Measurements from ENCODE around the gene FIBCD1. TPM values are rescaled to one million over a fixed set of nuclear protein-coding genes. Genes with fewer than 3 reads are reported as not detected.

Gene FIBCD1
- total and polyA plus RNA-seq, 2 of the 8 experiments (the other 6 are each of a cell fraction or from before 2014, with no cell fraction given): 6.1 to 8.8 TPM

DNA sequence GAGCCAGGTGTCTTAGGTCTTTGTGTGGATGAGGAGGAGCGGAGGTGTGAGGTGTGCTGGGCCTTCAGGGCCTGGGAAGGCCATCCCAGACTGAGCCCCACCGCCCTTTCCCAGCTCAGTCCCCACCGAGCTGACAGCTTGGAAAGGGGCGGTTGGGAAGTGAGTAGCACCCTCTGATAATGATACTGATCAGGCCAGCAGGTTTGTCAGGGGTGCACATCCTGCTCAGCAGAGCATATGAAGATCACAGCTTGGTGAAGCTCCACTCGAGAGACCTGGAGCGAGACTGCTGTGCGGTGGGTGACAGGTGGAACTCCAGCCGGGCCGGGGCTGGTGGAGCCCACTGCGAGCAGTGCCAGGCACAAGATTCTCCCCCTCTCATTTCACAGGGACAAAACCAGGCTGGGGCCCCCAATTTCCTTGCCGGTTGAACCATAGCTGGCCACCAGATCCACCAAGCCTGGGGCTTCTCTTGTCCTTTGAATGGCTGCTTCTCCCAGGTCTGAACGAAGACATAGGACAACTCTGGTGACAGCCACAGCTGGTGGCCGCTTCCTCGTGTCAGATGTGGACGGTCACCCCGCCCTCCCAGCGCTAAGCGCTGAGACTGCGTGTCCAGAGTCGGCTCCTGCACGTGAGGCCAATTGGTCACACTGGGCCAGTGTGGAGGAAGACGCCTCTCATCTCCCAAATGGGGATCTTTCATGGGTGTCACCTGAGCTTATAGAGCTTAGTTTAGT lies 50.7 kb downstream of the FIBCD1 start:
- H3K36me3 ChIP-seq (ENCODE audit: control insufficient read depth in 2 of 4, insufficient read depth in 4 of 4, low read length in 3 of 4): peaks cover 15 to 64% (median 42%) of the 10 kb centered on the region in 4 experiments; a peak in 7 of 8 replicates
- no peak for FAIRE-seq

More for the DNA sequence above, 50.7 kb downstream of the FIBCD1 start:
- no peaks in the 10 kb centered on the region for H3K23me2 ChIP-seq (ENCODE audit: low read depth, low read length)
- H4K8ac ChIP-seq (ENCODE audit: extremely low read depth, insufficient read depth, low read length): no peak overlapping the region
- H2BK12ac ChIP-seq (ENCODE audit: low read depth, low read length): no peak overlapping the region
- ChIA-PET POLR2A (ENCODE audit: partially characterized antibody) (no interaction called here), CTCF (ENCODE audit: partially characterized antibody) (interaction anchor here (0.6 to 8.2 kb wide), 7 partner anchors 18 to 825 kb away, joined by 3 to 49 read pairs (median 4); no protein-coding TSS in a partner anchor)
- no peak overlapping the region for H3K18ac ChIP-seq (ENCODE audit: extremely low read depth, low read length)
- no peak overlapping the region for H2BK15ac ChIP-seq (ENCODE audit: low read length)
- no peaks in the 10 kb centered on the region for H3K79me2 ChIP-seq (ENCODE audit: control insufficient read depth in 1 of 2, insufficient read depth in 2 of 2, low read length in 2 of 2)
- H4K5ac ChIP-seq (ENCODE audit: insufficient read length, low read depth, low read length): no peak overlapping the region
- H4K20me1 ChIP-seq (replicated peaks in 1 of 2; ENCODE audit: control insufficient read depth in 1 of 2, insufficient read depth in 2 of 2, low read length in 2 of 2): peaks cover 4 to 9% of the 10 kb centered on the region in 2 experiments
- WGBS, 2 experiments (ENCODE audit: extremely low coverage in 1 of 2, insufficient coverage in 1 of 2, insufficient read length in 1 of 2, insufficient replicate concordance in 2 of 2, low coverage in 1 of 2, low lambda C conversion rate in 2 of 2, missing lambda C conversion rate in 1 of 2): 94% methylated on average over 22 of the region's 22 CpGs; no CpG with 5 or more reads in 1 of the 2 experiments
- no peak overlapping the region for H3K14ac ChIP-seq (ENCODE audit: insufficient read length)
- no peak overlapping the region for H3K27ac ChIP-seq (ENCODE audit: low read depth, low read length)
- 0 out of 2 replicates have a peak overlapping the region, but pooled peaks have one; percentile 32 for H2BK5ac ChIP-seq (ENCODE audit: low read depth, low read length)
- H3K4me1 ChIP-seq (replicated peaks in 1 of 4; ENCODE audit: control insufficient read depth in 3 of 4, insufficient read depth in 4 of 4, low read length in 3 of 4): no peaks in the 10 kb centered on the region
- no peak overlapping the region for H4K91ac ChIP-seq (replicated peaks; ENCODE audit: insufficient read length, low read length)
- no peak overlapping the region for H3K56ac ChIP-seq (replicated peaks; ENCODE audit: insufficient read length, low read depth, low read length)
- H2AK5ac ChIP-seq (ENCODE audit: low read depth, low read length): no peak overlapping the region
- H3K4me2 ChIP-seq (ENCODE audit: insufficient read depth in 1 of 2, low read depth in 2 of 2, low read length in 2 of 2): no peak overlapping the region
- no peaks in the 10 kb centered on the region for H3K79me1 ChIP-seq (ENCODE audit: low read depth, low read length)
- no peaks in the 10 kb centered on the region for H3K9me3 ChIP-seq (ENCODE audit: insufficient read depth in 2 of 2, low read depth in 1 of 2, low read length in 1 of 2)
- no peak overlapping the region for H3K23ac ChIP-seq (ENCODE audit: insufficient read length)
- no peak overlapping the region for H2BK20ac ChIP-seq (ENCODE audit: low read length)
- H3K4ac ChIP-seq (replicated peaks; ENCODE audit: insufficient read length, low read depth, low read length): no peak overlapping the region
- no peak overlapping the region for H3K4me3 ChIP-seq (ENCODE audit: extremely low read depth in 1 of 4, insufficient read depth in 2 of 4, low read depth in 3 of 4, low read length in 4 of 4)
- no peak overlapping the region for H2BK120ac ChIP-seq (replicated peaks; ENCODE audit: low read depth, low read length)
- TF ChIP-seq, protein P1, sequence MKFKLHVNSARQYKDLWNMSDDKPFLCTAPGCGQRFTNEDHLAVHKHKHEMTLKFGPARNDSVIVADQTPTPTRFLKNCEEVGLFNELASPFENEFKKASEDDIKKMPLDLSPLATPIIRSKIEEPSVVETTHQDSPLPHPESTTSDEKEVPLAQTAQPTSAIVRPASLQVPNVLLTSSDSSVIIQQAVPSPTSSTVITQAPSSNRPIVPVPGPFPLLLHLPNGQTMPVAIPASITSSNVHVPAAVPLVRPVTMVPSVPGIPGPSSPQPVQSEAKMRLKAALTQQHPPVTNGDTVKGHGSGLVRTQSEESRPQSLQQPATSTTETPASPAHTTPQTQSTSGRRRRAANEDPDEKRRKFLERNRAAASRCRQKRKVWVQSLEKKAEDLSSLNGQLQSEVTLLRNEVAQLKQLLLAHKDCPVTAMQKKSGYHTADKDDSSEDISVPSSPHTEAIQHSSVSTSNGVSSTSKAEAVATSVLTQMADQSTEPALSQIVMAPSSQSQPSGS (IDR thresholded peaks at IDR 0.05; ENCODE audit: low read length): no peak
- TF ChIP-seq, protein P2, sequence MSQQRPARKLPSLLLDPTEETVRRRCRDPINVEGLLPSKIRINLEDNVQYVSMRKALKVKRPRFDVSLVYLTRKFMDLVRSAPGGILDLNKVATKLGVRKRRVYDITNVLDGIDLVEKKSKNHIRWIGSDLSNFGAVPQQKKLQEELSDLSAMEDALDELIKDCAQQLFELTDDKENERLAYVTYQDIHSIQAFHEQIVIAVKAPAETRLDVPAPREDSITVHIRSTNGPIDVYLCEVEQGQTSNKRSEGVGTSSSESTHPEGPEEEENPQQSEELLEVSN (IDR thresholded peaks at IDR 0.05): no peak
- TF ChIP-seq GTF2F1 (IDR thresholded peaks at IDR 0.05; ENCODE audit: borderline replicate concordance, low read depth, low read length): no peak
- TF ChIP-seq, protein P3, sequence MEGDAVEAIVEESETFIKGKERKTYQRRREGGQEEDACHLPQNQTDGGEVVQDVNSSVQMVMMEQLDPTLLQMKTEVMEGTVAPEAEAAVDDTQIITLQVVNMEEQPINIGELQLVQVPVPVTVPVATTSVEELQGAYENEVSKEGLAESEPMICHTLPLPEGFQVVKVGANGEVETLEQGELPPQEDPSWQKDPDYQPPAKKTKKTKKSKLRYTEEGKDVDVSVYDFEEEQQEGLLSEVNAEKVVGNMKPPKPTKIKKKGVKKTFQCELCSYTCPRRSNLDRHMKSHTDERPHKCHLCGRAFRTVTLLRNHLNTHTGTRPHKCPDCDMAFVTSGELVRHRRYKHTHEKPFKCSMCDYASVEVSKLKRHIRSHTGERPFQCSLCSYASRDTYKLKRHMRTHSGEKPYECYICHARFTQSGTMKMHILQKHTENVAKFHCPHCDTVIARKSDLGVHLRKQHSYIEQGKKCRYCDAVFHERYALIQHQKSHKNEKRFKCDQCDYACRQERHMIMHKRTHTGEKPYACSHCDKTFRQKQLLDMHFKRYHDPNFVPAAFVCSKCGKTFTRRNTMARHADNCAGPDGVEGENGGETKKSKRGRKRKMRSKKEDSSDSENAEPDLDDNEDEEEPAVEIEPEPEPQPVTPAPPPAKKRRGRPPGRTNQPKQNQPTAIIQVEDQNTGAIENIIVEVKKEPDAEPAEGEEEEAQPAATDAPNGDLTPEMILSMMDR (IDR thresholded peaks at IDR 0.05; ENCODE audit: control extremely low read depth in 1 of 3, insufficient read depth in 1 of 3, low read depth in 1 of 3, low read length in 3 of 3): no peak
- no peak overlapping the region for H2AFZ ChIP-seq (ENCODE audit: low read length)
- no peaks in the 10 kb centered on the region for H3K27me3 ChIP-seq (replicated peaks in 1 of 4; ENCODE audit: control insufficient read depth in 3 of 4, extremely low read depth in 1 of 4, insufficient read depth in 3 of 4, low read length in 3 of 4)
- no peak for DNase-seq (ENCODE audit: low read depth in 1 of 2, low spot score in 2 of 2)
- H3K9ac ChIP-seq (replicated peaks in 1 of 4; ENCODE audit: extremely low read depth in 1 of 4, low read depth in 3 of 4, low read length in 3 of 4): no peak overlapping the region
